CD4-positive, alpha-beta T cell treated with Interleukin-4 for 1 hour (primary cell): ENCODE results near the gene FDXR.

Source experiments
- DNase-seq, 2 donors: peaks; one replicate each; pipeline ENCODE4 v3.0.0-alpha.2; 2020 to 2022

FDXR gene

DNA sequence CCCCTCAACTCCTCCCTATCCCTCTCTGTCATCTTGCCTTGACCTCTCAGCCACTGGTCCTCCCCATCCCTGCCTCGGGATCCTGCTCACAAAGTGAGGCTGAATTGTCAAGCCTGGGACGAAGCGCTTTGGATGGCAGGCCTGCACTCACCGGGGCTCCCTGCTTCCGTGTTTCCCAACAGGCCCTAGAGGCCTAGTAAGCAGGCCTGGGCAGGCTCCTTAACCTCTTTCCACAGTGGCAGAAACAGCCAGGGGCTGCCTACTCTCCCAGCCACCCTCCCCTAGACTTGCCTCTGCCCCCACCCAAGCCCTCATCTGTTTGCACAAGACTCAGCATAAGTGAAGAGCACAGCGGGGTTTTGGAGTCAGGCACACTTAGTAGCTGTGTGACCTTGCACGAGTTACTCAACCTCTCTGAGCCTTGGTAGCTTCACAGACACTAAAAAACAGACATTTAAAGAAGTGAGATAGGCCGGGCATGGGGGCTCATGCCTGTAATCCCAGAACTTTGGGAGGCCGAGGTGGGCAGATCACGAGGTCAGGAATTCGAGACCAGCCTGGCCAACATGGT, 25.7 kb upstream of the FDXR start:
- DNase-seq = no peak

DNA sequence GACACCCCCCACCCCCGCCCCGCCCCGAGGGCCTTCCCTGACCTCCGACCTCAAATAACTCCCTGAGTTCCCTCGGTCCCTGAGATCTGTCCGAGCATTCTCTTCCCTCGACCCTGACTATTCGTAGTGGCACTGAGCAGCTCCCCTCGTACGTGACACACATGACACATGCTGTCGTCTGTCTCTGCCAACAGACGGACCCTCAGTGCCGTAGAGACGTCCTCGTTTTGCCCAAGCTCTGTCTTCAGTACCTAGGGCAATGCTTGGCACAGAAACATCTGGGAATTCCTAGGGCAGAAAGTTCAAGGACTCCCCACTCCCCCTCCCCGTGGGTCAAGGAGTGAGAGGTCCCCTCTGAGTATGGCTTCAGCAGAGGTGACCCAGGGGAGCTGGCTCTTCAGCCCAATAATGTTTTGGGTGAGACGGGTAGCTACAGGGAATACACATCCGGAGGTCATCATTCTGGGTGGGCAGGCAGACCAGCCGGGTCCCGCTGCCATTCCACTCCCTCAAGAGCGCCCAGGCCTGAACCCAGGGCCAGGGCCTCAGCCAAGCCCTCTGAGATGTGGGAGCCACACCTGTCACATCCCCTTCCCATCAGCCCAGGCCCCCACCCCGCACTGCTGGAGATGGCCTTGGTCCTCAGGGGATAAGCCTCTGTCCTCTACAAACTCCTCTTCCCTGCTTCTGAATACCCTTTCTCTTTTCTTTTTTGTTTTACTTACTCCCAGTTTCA, 21.3 kb upstream of the FDXR start:
- DNase-seq = no peak

DNA sequence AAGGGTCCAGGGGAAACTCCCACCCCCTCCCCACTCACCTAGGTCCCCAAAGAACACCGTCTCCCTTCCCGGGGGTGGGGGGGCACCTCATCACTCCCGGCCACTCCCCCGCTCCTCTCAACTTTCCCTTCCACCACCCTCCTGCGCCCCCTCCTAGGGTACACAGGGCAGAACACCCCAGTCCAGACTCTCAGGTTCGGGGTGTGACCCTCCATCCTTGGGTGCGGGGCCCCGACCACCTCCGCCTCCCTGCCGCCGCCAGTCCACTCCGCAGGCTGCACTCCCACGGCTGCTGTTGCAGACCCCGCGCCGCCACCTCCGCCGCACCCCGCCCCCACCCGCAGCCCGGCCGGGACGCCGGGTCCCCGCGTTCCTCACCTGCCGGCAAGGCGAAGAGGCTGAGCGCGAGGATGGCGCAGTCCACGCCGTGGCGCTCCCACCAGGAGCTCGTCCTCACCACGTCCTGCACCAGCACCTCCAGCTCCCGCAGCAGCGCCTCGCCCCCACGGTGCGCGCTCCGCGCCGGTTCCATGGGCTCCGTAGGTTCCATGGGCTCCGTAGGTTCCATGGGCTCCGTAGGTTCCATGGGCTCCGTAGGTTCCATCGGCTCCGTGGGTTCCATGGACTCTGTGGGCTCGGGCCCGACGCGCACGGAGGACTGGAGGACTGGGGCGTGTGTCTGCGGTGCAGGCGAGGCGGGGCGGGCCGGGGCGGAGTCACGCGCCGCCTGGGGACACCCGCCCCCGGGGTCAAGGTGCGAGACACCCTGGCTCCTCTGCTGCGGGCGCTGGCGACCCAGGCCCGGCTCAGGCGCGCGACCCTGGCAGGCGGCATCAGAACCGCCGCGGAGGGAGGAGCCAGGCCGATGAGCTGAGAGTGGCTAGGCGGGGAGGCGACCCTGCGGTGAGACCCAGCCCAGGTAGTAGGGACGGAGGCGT, 20.4 kb upstream of the FDXR start, which contains the start of gene FADS6:
Gene FADS6 (minus strand): TSS at position 660 of the 938 bp plus-strand sequence. CDS start 38 bp downstream, at position 622.
- DNase-seq = no peak

DNA sequence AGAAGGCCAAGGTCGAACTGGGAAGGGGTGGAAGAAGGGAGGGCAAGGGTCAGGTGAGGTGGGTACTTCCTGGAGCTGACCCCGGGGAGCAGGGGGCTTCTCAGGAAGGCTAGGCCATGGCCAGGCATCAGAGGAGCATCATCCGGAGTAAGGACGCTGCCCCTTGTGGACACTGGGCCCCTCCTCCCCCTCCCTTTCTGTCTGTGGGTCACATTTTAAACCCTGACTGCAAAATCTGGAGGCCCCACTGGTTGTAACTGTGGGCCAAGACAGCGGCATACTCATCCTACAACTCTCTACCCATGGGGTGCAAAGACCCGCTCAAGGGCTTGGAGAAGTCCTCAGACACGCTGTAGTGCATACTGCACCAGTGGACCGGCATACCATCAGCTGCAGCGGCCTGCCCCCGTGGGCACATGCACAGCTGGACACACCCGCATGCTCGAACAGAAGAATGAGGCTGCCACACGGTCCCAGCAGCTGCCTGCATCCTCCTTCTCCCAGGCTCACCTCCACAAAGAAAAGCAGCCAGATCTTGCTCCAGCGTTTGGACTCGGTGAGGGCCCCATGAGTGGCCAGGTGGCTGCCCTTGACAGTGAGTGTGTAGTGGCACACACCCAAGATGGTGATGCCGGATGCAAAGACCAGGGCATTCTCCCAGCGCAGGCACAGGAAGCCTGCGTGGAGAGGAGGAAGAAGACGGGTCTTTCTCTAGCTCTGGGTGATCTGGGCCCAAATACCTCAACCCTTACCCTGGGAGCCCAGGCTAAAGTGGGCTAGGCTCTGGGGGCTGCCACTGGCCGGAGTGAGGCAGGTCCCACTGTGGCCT, 19.4 kb upstream of the FDXR start:
- DNase-seq = no peak

DNA sequence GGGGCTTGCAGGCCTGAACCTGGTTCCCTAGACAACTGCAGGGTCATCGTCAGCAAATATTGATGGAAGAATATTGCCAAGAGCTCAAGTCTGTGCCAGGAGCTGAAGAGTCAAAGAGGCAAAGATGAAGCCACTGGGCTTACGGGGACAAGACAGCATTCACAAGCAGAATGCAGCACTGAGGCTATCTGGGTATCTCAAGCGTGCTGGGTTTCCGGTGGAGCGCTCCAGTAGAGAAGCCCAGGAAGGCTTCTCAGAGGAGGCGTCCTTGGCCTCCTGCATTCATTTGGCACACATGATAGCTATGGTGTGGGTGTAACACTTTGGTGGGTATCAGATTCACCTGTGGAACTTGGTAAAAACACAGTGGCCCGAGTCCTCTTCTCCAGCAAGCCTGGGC, 17.8 kb upstream of the FDXR start:
- DNase-seq = no peak

DNA sequence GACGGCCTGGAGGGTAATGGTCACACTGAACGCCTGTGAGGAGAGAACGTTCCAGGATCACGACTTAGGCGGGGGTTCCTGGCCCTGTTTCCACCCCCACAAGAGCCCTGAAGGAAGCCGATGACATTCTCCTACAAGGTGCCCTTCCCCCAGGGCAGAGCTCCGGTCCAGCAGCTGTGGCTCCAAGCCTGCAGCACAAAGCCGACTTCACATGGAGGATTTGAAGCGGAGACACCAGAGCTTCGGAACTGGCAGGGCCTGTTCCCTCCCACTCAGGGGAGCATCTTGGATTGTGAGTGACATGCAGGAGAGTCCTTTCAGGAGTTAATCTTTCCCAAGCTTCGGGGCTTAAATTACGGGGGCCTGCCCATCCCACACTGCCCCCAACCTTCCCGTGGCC, 15.7 kb upstream of the FDXR start:
- no peak for DNase-seq

DNA sequence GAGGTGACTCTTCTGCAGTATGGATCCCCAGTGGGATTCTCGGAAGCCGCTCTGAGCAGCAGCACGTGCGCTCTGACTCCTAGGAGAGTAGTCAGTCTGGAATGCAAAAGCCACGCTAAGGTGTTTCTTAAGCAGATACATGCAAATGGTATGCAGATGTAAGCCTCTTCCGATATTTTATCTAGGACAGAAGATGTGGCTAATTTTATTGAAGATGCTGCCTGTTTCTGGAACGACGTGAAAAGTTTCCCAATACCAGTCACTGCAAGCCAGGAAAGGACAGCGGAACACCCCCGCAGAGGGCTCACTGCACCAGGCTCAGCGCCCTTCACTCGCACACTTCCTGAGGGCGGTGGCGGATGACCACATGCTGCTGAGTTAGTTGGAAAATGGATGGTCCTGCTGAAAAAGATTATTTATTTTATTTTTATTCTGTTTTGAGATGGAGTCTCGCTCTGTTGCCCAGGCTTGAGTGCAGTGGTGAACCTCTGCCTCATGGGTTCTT, 10.5 kb upstream of the FDXR start:
- no peak for DNase-seq

DNA sequence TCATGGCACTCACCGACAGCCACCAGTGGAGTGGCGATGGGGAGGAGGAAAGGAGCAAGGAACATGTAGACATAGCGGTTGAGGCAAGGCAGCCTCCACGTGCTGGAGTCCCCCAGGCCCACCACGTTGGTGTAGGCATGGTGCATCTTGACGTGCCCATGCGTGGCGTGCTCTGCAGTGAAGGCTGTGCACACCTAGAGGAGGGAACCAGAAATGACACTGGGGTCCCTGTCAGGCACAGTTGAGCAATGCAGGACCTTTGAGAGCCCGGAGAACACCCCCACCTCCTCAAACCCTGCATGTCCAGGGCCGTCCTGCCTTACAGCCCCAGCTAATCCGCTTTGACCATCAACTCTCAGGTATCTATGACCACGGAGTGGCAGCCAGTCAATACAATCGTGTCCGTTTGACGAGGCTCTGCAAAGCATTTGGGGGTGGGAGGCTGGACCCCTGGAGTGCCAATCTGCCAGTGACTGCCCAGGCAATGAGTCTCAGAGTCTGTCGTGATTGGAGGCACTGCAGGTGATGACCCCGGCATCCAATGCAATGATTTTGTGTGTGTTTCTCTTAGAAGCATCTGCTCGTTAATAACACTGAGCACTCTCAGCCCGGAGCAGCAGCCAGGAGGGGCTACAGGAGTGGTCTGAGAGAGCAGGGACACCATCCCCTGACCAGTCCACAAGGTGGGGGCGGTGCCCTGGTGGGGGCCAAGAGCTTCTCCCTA, 9.9 kb upstream of the FDXR start:
- DNase-seq = no peak

DNA sequence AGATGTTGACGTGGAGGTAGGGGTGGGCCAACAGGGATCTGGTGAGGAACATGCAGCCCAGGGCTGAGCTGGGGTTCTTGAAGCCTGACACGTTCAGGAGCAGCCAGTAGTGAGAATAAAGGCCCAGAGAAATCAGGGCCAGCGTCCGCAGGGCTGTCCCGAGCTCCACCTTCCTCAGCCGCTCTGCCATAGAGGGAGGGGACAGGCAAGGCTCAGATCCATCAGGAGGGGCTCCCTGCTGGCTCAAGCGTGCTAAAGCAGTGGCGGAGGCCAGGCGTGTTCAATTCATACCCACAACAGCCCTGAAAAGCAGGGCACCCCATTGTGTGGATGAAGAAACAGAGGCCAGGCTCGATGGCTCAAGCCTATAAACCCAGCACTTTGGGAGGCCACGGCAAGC, 8.3 kb upstream of the FDXR start:
- DNase-seq = no peak

DNA sequence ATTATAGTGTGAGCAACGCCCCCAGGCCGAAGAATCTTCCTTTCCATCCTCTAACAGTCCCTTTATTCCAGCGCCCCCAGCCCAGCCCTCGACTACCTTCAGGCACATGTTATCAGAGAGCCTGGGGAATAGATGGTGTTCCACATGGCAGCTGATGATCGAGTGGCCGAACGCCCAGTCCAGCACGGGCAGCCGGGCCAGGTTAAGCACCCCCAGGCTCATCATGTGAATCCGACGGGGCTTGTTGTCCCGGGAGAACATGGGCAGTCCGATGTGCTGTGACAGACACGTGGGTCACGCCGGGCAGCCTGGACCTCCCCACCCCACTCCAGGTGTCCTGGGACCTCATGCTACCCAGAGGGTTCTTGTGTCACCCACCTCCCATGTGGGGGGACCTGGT, 6.5 kb upstream of the FDXR start:
- no peak for DNase-seq

DNA sequence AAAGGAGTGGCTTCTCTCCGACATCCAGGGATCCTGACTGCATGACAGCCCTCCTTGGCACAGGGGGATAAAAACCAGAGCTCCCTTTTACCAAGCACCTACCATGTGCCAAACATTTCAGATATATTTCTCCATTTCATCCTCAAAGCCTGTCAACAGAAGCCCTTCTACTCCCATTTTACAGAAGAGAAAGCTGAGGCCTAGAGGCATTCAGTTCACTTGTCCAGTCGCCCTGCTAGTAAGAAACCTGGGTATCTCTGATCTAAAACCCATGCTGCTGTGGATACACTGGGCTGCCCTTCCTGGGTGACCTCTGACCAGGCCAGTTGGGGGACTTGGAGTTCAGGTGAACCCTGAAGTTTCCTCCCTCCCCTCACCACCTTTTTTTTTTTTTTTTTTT, 5.9 kb upstream of the FDXR start:
- no peak for DNase-seq

DNA sequence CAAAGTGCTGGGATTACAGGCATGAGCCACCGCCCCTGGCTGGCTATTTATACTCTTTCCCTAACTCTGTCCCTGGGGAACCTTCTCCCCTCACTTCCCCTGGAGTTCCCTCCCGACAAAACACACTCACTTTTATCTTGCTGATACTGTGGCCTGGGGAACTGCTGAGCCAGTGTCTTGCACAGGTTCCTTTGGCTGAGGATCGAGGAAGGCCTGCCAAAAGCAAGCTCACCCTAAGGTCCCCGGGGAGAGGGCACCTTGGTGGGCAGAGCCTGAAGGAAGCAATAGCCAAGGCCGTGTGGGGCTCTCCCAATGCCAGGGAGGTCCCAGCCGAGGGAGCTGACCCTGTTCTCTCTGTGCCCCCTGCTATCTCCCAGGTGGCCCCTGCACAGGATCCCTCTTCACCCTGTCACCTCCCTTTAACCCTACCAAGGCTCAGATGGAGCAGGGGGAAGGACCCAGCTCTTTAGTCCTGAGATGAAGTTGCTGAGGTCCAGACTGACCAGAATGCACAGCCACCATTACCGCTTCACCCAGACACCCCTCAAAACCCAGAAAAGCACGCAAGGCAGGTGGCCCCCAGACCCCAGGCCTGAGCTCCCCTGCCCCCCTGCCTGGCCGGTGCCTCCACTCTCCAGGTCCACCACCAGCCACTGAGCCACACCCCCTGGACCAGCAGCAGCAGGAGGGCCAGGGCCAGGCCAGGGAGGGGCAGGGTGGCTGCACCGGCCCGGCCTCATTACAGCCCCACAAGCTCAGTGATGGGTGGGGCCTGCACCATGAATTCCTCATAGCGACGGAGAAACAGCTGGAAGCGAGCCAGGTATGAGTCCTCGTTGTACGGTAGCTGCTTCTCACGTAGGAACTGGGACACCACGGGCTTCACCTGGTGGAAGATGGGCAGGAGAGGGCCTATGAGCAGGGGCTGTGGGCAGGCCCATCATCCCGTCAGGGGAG, 5.1 kb upstream of the FDXR start:
- no peak for DNase-seq

DNA sequence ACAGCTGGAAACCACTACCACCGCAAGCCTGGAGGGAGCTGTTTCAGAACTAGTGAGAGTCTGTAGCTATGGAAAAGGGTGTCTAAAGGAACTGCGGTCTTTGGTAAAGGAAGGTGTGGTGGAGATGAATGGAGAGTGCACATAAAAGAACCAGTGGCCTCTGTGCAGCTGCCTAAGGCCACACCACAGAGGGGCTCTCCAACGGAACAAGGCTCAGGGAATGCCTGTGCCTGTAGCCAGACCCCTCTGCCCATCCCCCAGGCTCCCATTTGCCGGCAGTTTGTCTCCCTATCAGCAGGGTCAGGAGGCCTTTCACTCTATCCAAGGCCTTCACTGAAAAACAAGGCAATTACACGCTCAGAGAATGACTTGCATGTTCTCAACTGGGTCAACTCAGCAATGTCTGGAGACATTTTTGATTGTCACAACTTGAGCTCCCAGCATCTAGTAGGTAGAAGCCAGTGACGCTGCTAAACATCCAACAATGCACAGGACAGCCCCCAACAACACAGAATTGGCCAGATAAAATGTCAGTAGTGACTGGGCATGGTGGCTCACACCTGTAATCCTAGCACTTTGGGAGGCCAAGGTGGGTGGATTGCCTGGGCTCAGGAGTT, 3.3 kb upstream of the FDXR start:
- no peak for DNase-seq

DNA sequence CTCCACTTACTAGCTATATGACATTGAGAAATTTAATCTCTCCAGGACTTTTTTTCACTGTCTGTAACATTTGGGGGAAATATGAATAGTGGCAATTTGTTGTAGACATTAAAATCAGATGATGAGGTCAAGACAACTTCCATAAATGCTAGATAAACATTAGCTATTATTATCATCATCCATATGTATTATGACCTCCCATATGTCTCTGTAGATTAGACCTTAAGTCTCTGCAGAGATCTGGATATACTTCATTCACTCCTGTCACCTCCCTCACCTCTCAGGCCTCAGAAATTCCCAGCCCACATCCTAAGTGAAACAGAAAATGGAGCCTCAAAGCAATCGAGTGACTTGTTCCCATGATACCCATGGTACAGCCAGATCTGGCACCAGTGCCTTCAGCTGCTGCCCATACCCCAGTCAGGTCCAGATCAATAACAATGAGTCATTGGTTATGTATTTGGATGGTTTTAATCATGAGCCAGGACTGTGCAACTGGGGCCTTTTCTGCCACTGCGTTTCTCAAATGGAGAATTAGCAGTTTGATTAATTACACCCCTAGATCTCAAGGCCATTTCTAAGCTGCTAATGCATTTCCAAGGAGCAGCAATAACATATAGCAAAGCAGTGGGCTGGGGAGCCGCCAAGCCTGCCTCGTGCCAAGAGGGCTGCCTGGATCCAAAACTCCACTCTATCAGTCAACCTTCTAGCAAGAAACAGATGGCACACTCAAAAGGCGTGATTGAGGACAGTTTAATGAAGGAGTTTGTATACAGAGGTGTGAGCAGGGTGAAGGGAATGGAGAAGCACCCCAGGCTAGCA, 2.6 kb upstream of the FDXR start:
- DNase-seq = no peak

DNA sequence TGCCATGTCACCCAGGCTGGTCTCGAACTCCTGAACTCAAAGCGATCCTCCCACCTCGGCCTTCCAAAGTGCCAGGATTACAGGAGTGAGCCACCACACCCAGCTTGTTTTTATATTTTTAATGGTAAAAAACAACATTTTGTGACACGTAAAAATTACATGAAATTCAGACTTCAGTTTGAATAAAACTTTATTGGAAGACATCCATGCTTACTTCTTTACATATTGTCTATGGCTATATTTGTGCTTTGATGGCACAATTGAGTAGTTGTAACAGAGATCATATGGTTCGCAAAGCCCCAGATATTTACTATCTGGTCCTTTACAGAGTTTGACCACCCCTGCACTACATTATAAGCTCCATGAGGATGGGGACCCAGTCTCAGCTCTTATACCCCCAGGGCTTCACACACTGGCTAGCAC, 1.8 kb upstream of the FDXR start:
- DNase-seq = no peak

DNA sequence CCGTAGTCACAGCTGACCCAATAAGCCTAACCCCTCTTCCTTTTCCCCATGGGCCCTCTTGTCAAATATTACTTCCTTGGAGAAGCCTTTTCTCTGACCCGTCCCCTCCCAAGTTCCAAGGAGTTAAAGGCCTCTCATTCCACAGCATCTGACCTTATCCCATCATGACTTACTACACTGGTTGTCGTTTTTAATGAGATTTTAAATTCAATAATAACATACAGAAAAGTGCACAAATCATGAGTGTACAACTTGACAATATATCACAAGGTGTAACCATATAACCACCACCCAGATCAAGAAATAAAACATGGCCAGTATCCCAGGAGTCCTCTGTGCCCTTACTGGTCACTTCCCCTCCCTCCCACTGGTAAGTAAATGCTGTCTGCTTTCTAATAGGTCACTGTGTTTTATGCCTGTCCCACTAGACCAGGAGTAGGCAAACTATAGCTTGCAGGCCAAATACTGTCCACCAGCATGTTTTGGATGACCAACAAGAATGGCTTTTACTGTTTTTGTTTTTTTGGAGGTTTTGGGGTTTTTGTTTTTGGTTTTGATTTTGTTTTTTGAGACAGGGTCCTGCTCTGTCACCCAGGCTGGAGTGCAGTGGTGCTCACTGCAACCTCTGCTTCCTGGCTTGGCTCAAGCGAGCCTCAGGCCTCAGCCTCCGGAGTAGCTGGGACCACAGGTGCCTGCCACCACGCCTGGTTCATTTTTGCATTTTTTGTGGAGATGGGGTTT, 1.2 kb upstream of the FDXR start:
- no peak for DNase-seq

DNA sequence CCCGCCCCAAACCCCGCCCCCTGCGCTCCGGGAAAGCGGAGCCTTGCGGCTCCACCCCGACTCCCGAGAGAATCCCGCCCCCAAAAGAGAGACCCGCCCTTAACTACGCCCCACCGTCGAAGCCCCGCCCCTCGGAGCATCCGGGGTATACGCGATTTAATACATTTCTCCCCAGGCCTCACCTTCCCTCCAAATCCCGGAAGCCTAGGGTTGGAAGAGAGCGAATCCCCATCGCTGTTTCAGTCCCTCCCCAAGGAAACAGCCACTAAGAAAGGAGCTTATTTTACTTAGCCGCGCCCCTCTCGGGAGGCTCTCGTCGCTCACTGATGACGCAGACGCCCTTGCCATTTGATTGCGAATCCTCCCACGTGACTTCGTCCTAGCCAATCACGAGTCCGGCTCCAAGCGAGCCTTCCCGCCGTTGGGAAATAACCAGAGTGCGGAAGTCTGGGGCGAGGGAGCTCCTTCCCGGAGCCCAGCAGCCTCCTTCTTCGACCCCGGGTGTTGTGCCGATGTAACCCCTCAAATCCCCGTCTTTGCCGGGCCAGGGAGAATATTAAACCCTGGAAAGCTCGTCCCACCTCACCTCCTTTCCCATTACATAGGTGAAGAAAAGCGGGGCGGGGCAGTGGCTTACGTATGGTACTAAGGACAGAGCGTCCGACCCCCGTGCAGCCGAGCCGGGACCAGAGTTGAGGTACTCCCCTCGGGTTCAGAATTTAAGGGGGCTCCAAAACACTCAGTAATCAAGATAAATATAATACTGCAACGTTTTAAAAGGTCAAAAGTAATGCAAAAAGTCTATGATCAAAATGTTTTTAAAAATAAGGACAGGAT, 461 bp upstream of the FDXR start:
- peak; percentile 100 for DNase-seq
